ENCODE measurements around the gene SEPTIN1.

DNA sequence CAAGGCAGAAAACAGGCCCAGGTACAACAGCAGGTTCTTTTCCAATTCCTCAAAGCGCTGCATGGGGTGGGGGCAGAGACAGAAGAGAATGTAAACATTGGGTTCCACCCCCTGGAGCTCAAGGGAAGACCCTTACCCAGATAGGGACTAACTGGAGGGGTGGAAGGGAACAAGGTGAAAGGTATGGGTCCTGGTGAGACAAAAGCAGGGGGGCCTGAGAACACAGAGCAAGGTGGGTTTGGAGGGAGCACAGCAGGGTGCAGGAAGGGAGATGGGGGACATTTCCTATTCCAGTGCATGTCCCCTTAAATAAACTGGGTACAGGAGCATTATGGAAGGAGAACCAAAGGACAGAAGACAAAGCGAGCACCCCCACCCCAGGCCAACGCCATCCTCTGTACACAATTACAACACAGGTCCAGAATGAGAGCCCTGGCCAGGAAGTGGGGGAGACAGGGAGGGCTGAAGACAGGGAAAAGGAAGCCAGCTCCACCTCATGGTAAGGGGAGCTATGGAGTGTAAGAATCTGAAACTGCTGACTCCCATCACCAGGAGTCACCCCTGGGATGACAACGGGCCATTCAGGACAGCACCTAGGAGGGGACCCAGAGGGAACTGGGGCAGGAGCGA is 25.2 kb downstream of the SEPTIN1 start:
- peak; percentile 51; the same call in 1 of the 2 replicates for TF ChIP-seq CTCF (tag by site-specific recombination; IDR thresholded peaks at IDR 0.05)
- TF ChIP-seq ZNF366 (tag by site-specific recombination; conservative IDR thresholded peaks at IDR 0.05) = no peak
- TF ChIP-seq REST (tag by site-specific recombination; IDR thresholded peaks at IDR 0.05) = no peak
- TF ChIP-seq SCRT1 (tag by site-specific recombination; IDR thresholded peaks at IDR 0.05; ENCODE audit: borderline replicate concordance) = no peak
- TF ChIP-seq ZNF624 (tag by site-specific recombination; IDR thresholded peaks at IDR 0.05) = no peak

All from HEK293 (cell line).